GM12873 (cell line): ENCODE data around the gene PLCB1.

Experiments
- CTCF ChIP-seq: IDR thresholded peaks from 2 replicates; pipeline ENCODE4 v1.5.1; 2012; ENCODE audit warnings: low read depth, mild to moderate bottlenecking, moderate library complexity, low read length, control low read depth; ENCODE audit not compliant: insufficient read depth; ENCODE audit errors: missing control alignments

PLCB1 gene

GRCh38 chr20:8504030-8504429 lies 372.0 kb downstream of the PLCB1 start:
- no peak for TF ChIP-seq CTCF

- no peak for TF ChIP-seq CTCF
These were observed 373.6 kb downstream of the PLCB1 start for GRCh38 chr20:8505476-8506200.

- TF ChIP-seq CTCF, result no peak
These were observed 375.2 kb downstream of the PLCB1 start for GRCh38 chr20:8507231-8507630.

- no peak for TF ChIP-seq CTCF
These were observed 377.7 kb downstream of the PLCB1 start for GRCh38 chr20:8509809-8510208.

GRCh38 chr20:8510808-8511207 lies 378.7 kb downstream of the PLCB1 start:
- no peak for TF ChIP-seq CTCF

GRCh38 chr20:8512003-8512402 lies 379.9 kb downstream of the PLCB1 start:
- no peak for TF ChIP-seq CTCF

- TF ChIP-seq CTCF, result no peak
These were observed 383.9 kb downstream of the PLCB1 start for GRCh38 chr20:8515810-8516435.
